A673 (cell line): ENCODE data around the gene P4HTM. TPM values are rescaled to one million over a fixed set of nuclear protein-coding genes. Genes with fewer than 3 reads are reported as not detected.

ENCODE experiments used
- BruUV-seq: library from RNA; stranded (reverse); fragments of 400-500 nt; replicated peaks from 2 replicates; lab custom pipeline; 2021; lab: Mats Ljungman, UMichigan
- CTCF ChIA-PET: fragments of 300-600 bp; sonication (Branson Sonifier 250); formaldehyde crosslinking; loops from one replicate; lab custom pipeline; 2022; ENCODE audit warnings: antibody characterized with exemption; lab: Charles Lee
- POLR2A ChIA-PET: fragments of 300-600 bp; sonication (Branson Sonifier 250); formaldehyde crosslinking; loops from one replicate; lab custom pipeline; 2022; ENCODE audit warnings: antibody characterized with exemption; ENCODE audit not compliant: low non-redundant PET; lab: Charles Lee
- DNase-seq: peaks from one replicate; pipeline ENCODE4 v3.0.0-alpha.2; 2015; ENCODE audit warnings: low spot score
- H3K27ac ChIP-seq: fragments of 200-600 bp; sonication (generic); 2 replicates; pipeline ENCODE4 v1.5.1; 2016; ENCODE audit warnings: mixed run types, low read depth, mild to moderate bottlenecking, mixed read lengths, antibody characterized with exemption, low read length; ENCODE audit not compliant: poor library complexity, severe bottlenecking
- H3K27me3 ChIP-seq: fragments of 200-600 bp; sonication (generic); replicated peaks from 2 replicates; pipeline ENCODE4 v1.6.1; 2017; ENCODE audit warnings: mixed run types, low read depth, mild to moderate bottlenecking, mixed read lengths, antibody characterized with exemption, low read length; ENCODE audit not compliant: insufficient read depth, poor library complexity
- H3K36me3 ChIP-seq: fragments of 200-600 bp; sonication (generic); 2 replicates; pipeline ENCODE4 v1.6.1; 2016; ENCODE audit warnings: mixed run types, mild to moderate bottlenecking, mixed read lengths, antibody characterized with exemption, low read length; ENCODE audit not compliant: insufficient read depth, poor library complexity, severe bottlenecking
- H3K4me1 ChIP-seq: fragments of 200-600 bp; sonication (generic); 2 replicates; pipeline ENCODE4 v1.6.1; 2017; ENCODE audit warnings: mixed run types, mild to moderate bottlenecking, mixed read lengths, antibody characterized with exemption, low read length; ENCODE audit not compliant: insufficient read depth, poor library complexity, severe bottlenecking
- H3K4me3 ChIP-seq: fragments of 200-600 bp; sonication (generic); 2 replicates; pipeline ENCODE4 v1.5.1; 2016; ENCODE audit warnings: low read depth, mixed run types, mild to moderate bottlenecking, mixed read lengths, low read length; ENCODE audit not compliant: poor library complexity, severe bottlenecking
- H3K9me3 ChIP-seq: fragments of 200-600 bp; sonication (generic); 2 replicates; pipeline ENCODE4 v1.6.1; 2016; ENCODE audit warnings: mixed run types, low read depth, mild to moderate bottlenecking, mixed read lengths, antibody characterized with exemption, low read length; ENCODE audit not compliant: poor library complexity, severe bottlenecking
- CTCF ChIP-seq: fragments of 300-800, 200-600 bp; sonication (generic); conservative IDR thresholded peaks from 2 replicates; pipeline ENCODE4 v1.5.1; 2017; ENCODE audit warnings: low read depth, mild to moderate bottlenecking, antibody characterized with exemption, low read length, moderate library complexity, mixed read lengths
- EZH2 ChIP-seq: fragments of 200-600 bp; sonication (generic); IDR thresholded peaks from 2 replicates; pipeline ENCODE4 v1.6.1; 2017; ENCODE audit warnings: borderline replicate concordance, low read depth, mild to moderate bottlenecking, mixed read lengths, antibody characterized with exemption, low read length; ENCODE audit not compliant: poor library complexity, severe bottlenecking
- intact Hi-C: fragments of 100-400 bp; cut with micrococcal nuclease; formaldehyde crosslinking; loops from one replicate; pipeline ENCODE4 v1.10.0; 2022; ENCODE audit not compliant: unreplicated experiment
- total RNA-seq: library from RNA; stranded (reverse); gene quantifications from 2 replicates; pipeline ENCODE4 v1.2.3, GENCODE V29; 2021

P4HTM gene
- total RNA-seq, 1 experiment from 2014 or later, result 14.9 TPM

GRCh38 chr3:49025793-49026520, 35.9 kb downstream of the P4HTM start:
- POLR2A ChIA-PET, result no interaction called here
- Histone ChIP-seq H3K36me3 (peaks cover 26% of the 10 kb centered on the region), H3K9me3 (no peaks in the 10 kb centered on the region), H3K4me3 (no peak overlapping the region), H3K27me3 (no peaks in the 10 kb centered on the region), H3K27ac (no peak overlapping the region), H3K4me1 (peaks cover 6% of the 10 kb centered on the region)
- intact Hi-C loops, result no loop called here
- TF ChIP-seq CTCF (no peak), EZH2 (no peak)
- CTCF ChIA-PET, result no interaction called here
- no peak for DNase-seq
- no TSS peak for BruUV-seq

GRCh38 chr3:49026536-49026935, 36.5 kb downstream of the P4HTM start:
- H3K9me3 ChIP-seq, result no peaks in the 10 kb centered on the region
- POLR2A ChIA-PET, result no interaction called here
- H3K27ac ChIP-seq, result no peak overlapping the region
- no TSS peak for BruUV-seq
- DNase-seq, result no peak
- H3K27me3 ChIP-seq, result no peaks in the 10 kb centered on the region
- CTCF ChIA-PET, result no interaction called here
- intact Hi-C loops, result no loop called here
- peaks cover 6% of the 10 kb centered on the region for H3K4me1 ChIP-seq
- TF ChIP-seq CTCF, result no peak
- TF ChIP-seq EZH2, result no peak
- peaks cover 26% of the 10 kb centered on the region for H3K36me3 ChIP-seq
- no peak overlapping the region for H3K4me3 ChIP-seq

- Histone ChIP-seq H3K4me3 (peak overlapping the region; percentile 66), H3K27ac (no peak overlapping the region), H3K4me1 (peaks cover 6% of the 10 kb centered on the region), H3K36me3 (peaks cover 35% of the 10 kb centered on the region), H3K9me3 (no peaks in the 10 kb centered on the region), H3K27me3 (no peaks in the 10 kb centered on the region)
- no TSS peak for BruUV-seq
- DNase-seq, result no peak
- TF ChIP-seq CTCF (no peak), EZH2 (no peak)
- intact Hi-C loops, result no loop called here
- CTCF ChIA-PET, result no interaction called here
- POLR2A ChIA-PET, result no interaction called here
These were observed 37.6 kb downstream of the P4HTM start for GRCh38 chr3:49027634-49028033.
